ENCODE measurements around the gene FLT1.

The FLT1 gene

GRCh38 chr13:28328271-28328607 lies 166.7 kb downstream of the FLT1 start:
- no peaks in the 10 kb centered on the region for H3K36me3 ChIP-seq

GRCh38 chr13:28327373-28328270 lies 167.3 kb downstream of the FLT1 start:
- no peaks in the 10 kb centered on the region for H3K27me3 ChIP-seq (ENCODE audit: insufficient read depth, low read depth, severe bottlenecking)
- no peaks in the 10 kb centered on the region for H3K36me3 ChIP-seq
- no peaks in the 10 kb centered on the region for H3K9me3 ChIP-seq (ENCODE audit: severe bottlenecking)
- H3K4me3 ChIP-seq (ENCODE audit: low read depth, low read length): no peak overlapping the region
- TF ChIP-seq CTCF (IDR thresholded peaks at IDR 0.05; ENCODE audit: low read depth, low read length): no peak
- no peak overlapping the region for H3K27ac ChIP-seq
- DNase-seq: no peak

More at GRCh38 chr13:28328271-28328607, 166.7 kb downstream of the FLT1 start:
- Histone ChIP-seq H3K9me3 (ENCODE audit: severe bottlenecking) (no peaks in the 10 kb centered on the region), H3K27ac (no peak overlapping the region), H3K4me3 (ENCODE audit: low read depth, low read length) (no peak overlapping the region), H3K27me3 (ENCODE audit: insufficient read depth, low read depth, severe bottlenecking) (no peaks in the 10 kb centered on the region)
- DNase-seq: no peak
- TF ChIP-seq CTCF (IDR thresholded peaks at IDR 0.05; ENCODE audit: low read depth, low read length): no peak

GRCh38 chr13:28326056-28326455 lies 168.9 kb downstream of the FLT1 start:
- no peak for TF ChIP-seq CTCF (IDR thresholded peaks at IDR 0.05; ENCODE audit: low read depth, low read length)
- Histone ChIP-seq H3K9me3 (ENCODE audit: severe bottlenecking) (no peaks in the 10 kb centered on the region), H3K4me3 (ENCODE audit: low read depth, low read length) (no peak overlapping the region), H3K27ac (no peak overlapping the region), H3K36me3 (no peaks in the 10 kb centered on the region), H3K27me3 (ENCODE audit: insufficient read depth, low read depth, severe bottlenecking) (no peaks in the 10 kb centered on the region)
- DNase-seq: no peak

GRCh38 chr13:28325022-28325421 lies 169.9 kb downstream of the FLT1 start:
- Histone ChIP-seq H3K36me3 (no peaks in the 10 kb centered on the region), H3K9me3 (ENCODE audit: severe bottlenecking) (no peaks in the 10 kb centered on the region), H3K4me3 (ENCODE audit: low read depth, low read length) (no peak overlapping the region), H3K27me3 (ENCODE audit: insufficient read depth, low read depth, severe bottlenecking) (no peaks in the 10 kb centered on the region), H3K27ac (no peak overlapping the region)
- no peak for TF ChIP-seq CTCF (IDR thresholded peaks at IDR 0.05; ENCODE audit: low read depth, low read length)
- no peak for DNase-seq

GRCh38 chr13:28324181-28324789 lies 170.6 kb downstream of the FLT1 start:
- H3K4me3 ChIP-seq (ENCODE audit: low read depth, low read length): no peak overlapping the region
- DNase-seq: peak; percentile 90
- H3K27me3 ChIP-seq (ENCODE audit: insufficient read depth, low read depth, severe bottlenecking): no peaks in the 10 kb centered on the region
- no peaks in the 10 kb centered on the region for H3K36me3 ChIP-seq
- H3K27ac ChIP-seq: no peak overlapping the region
- no peaks in the 10 kb centered on the region for H3K9me3 ChIP-seq (ENCODE audit: severe bottlenecking)
- peak; percentile 95 for TF ChIP-seq CTCF (IDR thresholded peaks at IDR 0.05; ENCODE audit: low read depth, low read length)

All from WERI-Rb-1 (cell line).